AG04449 (cell line): Measurements from ENCODE around the gene DCAF4.

Experiments
- CTCF ChIA-PET: fragments of 350-600 bp; formaldehyde crosslinking; extraction: SDS; loops from one replicate; lab custom pipeline; 2021; ENCODE audit warnings: antibody characterized with exemption; lab: Yijun Ruan, JAX
- POLR2A ChIA-PET: fragments of 400-600, 350-600 bp; formaldehyde crosslinking; extraction: SDS; loops from one replicate; lab custom pipeline; 2020; ENCODE audit warnings: antibody characterized with exemption, inconsistent platforms; lab: Yijun Ruan, JAX
- DNase-seq: peaks from one replicate; pipeline ENCODE4 v3.0.0-alpha.2; 2010; ENCODE audit warnings: low read depth, low spot score
- H3K4me3 ChIP-seq: 2 replicates; pipeline ENCODE4 v1.5.1; 2011; ENCODE audit warnings: low read depth, mild to moderate bottlenecking, control low read depth, low read length
- CTCF ChIP-seq: IDR thresholded peaks from one replicate; pipeline ENCODE4 v1.5.1; 2011; ENCODE audit warnings: mild to moderate bottlenecking, moderate library complexity, low read length, control low read depth, inconsistent platforms; ENCODE audit not compliant: insufficient read depth; ENCODE audit errors: missing control alignments

DCAF4 gene

GRCh38 chr14:72904840-72905561, 21.3 kb upstream of the DCAF4 start:
- CTCF ChIA-PET, result interaction anchor here (0.6 to 5.0 kb wide), 42 partner anchors 8 to 399 kb away, joined by 3 to 299 read pairs (median 6); partner anchors contain the start of gene DPF3
- DNase-seq, result no peak
- H3K4me3 ChIP-seq, result no peak overlapping the region
- POLR2A ChIA-PET, result interaction anchor here (1.0 kb wide), 1 partner anchor 267 kb away, joined by 3 read pairs; no protein-coding TSS in a partner anchor
- peak; percentile 83 for TF ChIP-seq CTCF

- DNase-seq, result peak; percentile 69
- H3K4me3 ChIP-seq, result no peak overlapping the region
- ChIA-PET POLR2A (interaction anchor here (1.2 kb wide), 2 partner anchors 12 to 161 kb away, joined by 3 read pairs; partner anchors contain the start of gene DPF3), CTCF (interaction anchor here (0.8 to 5.0 kb wide), 19 partner anchors 9 to 399 kb away, joined by 3 to 299 read pairs (median 12); partner anchors contain the start of gene DPF3)
- no peak for TF ChIP-seq CTCF
Measured at GRCh38 chr14:72906316-72906715, 19.9 kb upstream of the DCAF4 start.

GRCh38 chr14:72906879-72907278, 19.4 kb upstream of the DCAF4 start:
- TF ChIP-seq CTCF, result no peak
- POLR2A ChIA-PET, result interaction anchor here (1.2 kb wide), 2 partner anchors 13 to 161 kb away, joined by 3 read pairs; partner anchors contain the start of gene DPF3
- no peak for DNase-seq
- no peak overlapping the region for H3K4me3 ChIP-seq
- CTCF ChIA-PET, result interaction anchor here (1.1 to 5.0 kb wide), 3 partner anchors 361 to 392 kb away, joined by 3 to 299 read pairs (median 62); no protein-coding TSS in a partner anchor

- ChIA-PET CTCF (interaction anchor here (0.7 to 4.7 kb wide), 4 partner anchors 9 to 393 kb away, joined by 3 to 62 read pairs (median 16); no protein-coding TSS in a partner anchor), POLR2A (interaction anchor here (0.6 kb wide), 1 partner anchor 17 kb away, joined by 3 read pairs; no protein-coding TSS in a partner anchor)
- no peak for DNase-seq
- TF ChIP-seq CTCF, result no peak
- no peak overlapping the region for H3K4me3 ChIP-seq
Measured at GRCh38 chr14:72907886-72908285, 18.4 kb upstream of the DCAF4 start.

- DNase-seq, result no peak
- TF ChIP-seq CTCF, result no peak
- POLR2A ChIA-PET, result no interaction called here
- CTCF ChIA-PET, result interaction anchor here (0.9 to 4.7 kb wide), 9 partner anchors 8 to 397 kb away, joined by 3 to 62 read pairs (median 4); partner anchors contain the start of gene DPF3
- no peak overlapping the region for H3K4me3 ChIP-seq
Measured at GRCh38 chr14:72909163-72909562, 17.1 kb upstream of the DCAF4 start.

GRCh38 chr14:72913809-72914208, 12.5 kb upstream of the DCAF4 start:
- no peak overlapping the region for H3K4me3 ChIP-seq
- TF ChIP-seq CTCF, result no peak
- DNase-seq, result no peak
- ChIA-PET POLR2A (no interaction called here), CTCF (interaction anchor here (1.1 kb wide), 1 partner anchor 37 kb away, joined by 3 read pairs; no protein-coding TSS in a partner anchor)
